CD8-positive, alpha-beta memory T cell (primary cell): ENCODE results near the gene ABCC4. TPM values are rescaled to one million over a fixed set of nuclear protein-coding genes. Genes with fewer than 3 reads are reported as not detected.

Experiments
- CTCF ChIA-PET: fragments of 350-600 bp; sonication (Branson Sonifier 250); formaldehyde crosslinking; loops from one replicate; lab custom pipeline; 2021; ENCODE audit warnings: antibody characterized with exemption; lab: Charles Lee
- POLR2A ChIA-PET: fragments of 350-600 bp; sonication (Branson Sonifier 250); formaldehyde crosslinking; loops from one replicate; lab custom pipeline; 2021; ENCODE audit warnings: antibody characterized with exemption; lab: Charles Lee
- DNase-seq, 5 donors: peaks; one replicate each; pipeline versions ENCODE4 v3.0.0 to v3.0.0-alpha.2; 2020 to 2022; ENCODE audit warnings: mixed read lengths in 1 of 5
- H3K27ac ChIP-seq: one replicate; pipeline ENCODE4 v1.7.0; 2013; ENCODE audit warnings: low read depth, mild to moderate bottlenecking, low read length, moderate library complexity
- H3K27me3 ChIP-seq: 2 replicates; pipeline ENCODE4 v1.7.0; 2013; ENCODE audit warnings: low read length, mild to moderate bottlenecking; ENCODE audit not compliant: insufficient read depth, poor library complexity, severe bottlenecking
- H3K36me3 ChIP-seq: 2 replicates; pipeline ENCODE4 v1.7.0; 2013; ENCODE audit warnings: mild to moderate bottlenecking, low read length, moderate library complexity; ENCODE audit not compliant: insufficient read depth
- H3K4me1 ChIP-seq: 2 replicates; pipeline ENCODE4 v1.7.0; 2013; ENCODE audit warnings: mild to moderate bottlenecking, low read length, moderate library complexity; ENCODE audit not compliant: insufficient read depth
- H3K4me3 ChIP-seq: 2 replicates; pipeline ENCODE4 v1.7.0; 2013; ENCODE audit warnings: mild to moderate bottlenecking, low read length
- H3K9me3 ChIP-seq: 2 replicates; pipeline ENCODE4 v1.7.0; 2013; ENCODE audit warnings: mild to moderate bottlenecking, low read length
- H3K27ac Mint-ChIP-seq, 8 donors: one replicate each; pipeline ENCODE4 v1.8.0; 2020 to 2021; ENCODE audit warnings: mixed read lengths in 8 of 8, mild to moderate bottlenecking in 6 of 8, inconsistent platforms in 3 of 8, moderate library complexity in 3 of 8
- H3K27me3 Mint-ChIP-seq, 2 donors: one replicate each; pipeline ENCODE4 v1.8.0; 2020 to 2021; ENCODE audit warnings: mixed read lengths in 2 of 2, mild to moderate bottlenecking in 1 of 2, moderate library complexity in 1 of 2
- H3K36me3 Mint-ChIP-seq, 3 donors: one replicate each; pipeline ENCODE4 v1.8.0; 2020 to 2021; ENCODE audit warnings: mixed read lengths in 3 of 3, inconsistent platforms in 1 of 3, mild to moderate bottlenecking in 1 of 3
- H3K4me1 Mint-ChIP-seq, 3 donors: one replicate each; pipeline ENCODE4 v1.8.0; 2020 to 2021; ENCODE audit warnings: mixed read lengths in 3 of 3, inconsistent platforms in 1 of 3, mild to moderate bottlenecking in 1 of 3
- H3K4me3 Mint-ChIP-seq, 7 donors: one replicate each; pipeline ENCODE4 v1.8.0; 2020 to 2021; ENCODE audit warnings: mixed read lengths in 7 of 7, mild to moderate bottlenecking in 6 of 7, moderate library complexity in 4 of 7, inconsistent platforms in 2 of 7
- H3K9me3 Mint-ChIP-seq, 5 donors: one replicate each; pipeline ENCODE4 v1.8.0; 2020 to 2022; ENCODE audit warnings: mixed read lengths in 5 of 5, mild to moderate bottlenecking in 3 of 5, moderate library complexity in 2 of 5, inconsistent platforms in 1 of 5
- polyA plus RNA-seq: library from polyadenylated mRNA; unstranded; fragments of 300-500 nt; fragmentation: Illumina TruSeq; gene quantifications from one replicate; pipeline ENCODE4 v1.2.3, GENCODE V29; 2021
- total RNA-seq, 2 experiments: library from RNA; stranded (reverse); gene quantifications; one replicate each; pipeline ENCODE4 v1.2.3, GENCODE V29; 2021

ABCC4 gene
- total and polyA plus RNA-seq, 3 experiments from 2014 or later: 3.0 to 12.5 (median 11.2) TPM

- H3K4me3 ChIP-seq: no peak overlapping the region
- H3K4me3 Mint-ChIP-seq: no peak overlapping the region
- no peaks in the 10 kb centered on the region for H3K9me3 Mint-ChIP-seq
- no peaks in the 10 kb centered on the region for H3K4me1 ChIP-seq
- no peak for DNase-seq
- no peaks in the 10 kb centered on the region for H3K36me3 ChIP-seq
- no peak overlapping the region for H3K27ac ChIP-seq
- no peaks in the 10 kb centered on the region for H3K27me3 Mint-ChIP-seq
- H3K4me1 Mint-ChIP-seq: no peaks in the 10 kb centered on the region
- peak overlapping the region in 1 of 8 donors; percentile 47 for H3K27ac Mint-ChIP-seq
- no peaks in the 10 kb centered on the region for H3K27me3 ChIP-seq
- H3K36me3 Mint-ChIP-seq: peaks cover 0 to 60% (median 32%) of the 10 kb centered on the region in 3 donors
- H3K9me3 ChIP-seq: no peaks in the 10 kb centered on the region
- ChIA-PET CTCF (no interaction called here), POLR2A (no interaction called here)
Observed at GRCh38 chr13:95164830-95165229, 136.4 kb downstream of the ABCC4 start.

GRCh38 chr13:95160112-95160906, 140.9 kb downstream of the ABCC4 start:
- Histone ChIP-seq H3K4me3 (no peak overlapping the region), H3K27me3 (no peaks in the 10 kb centered on the region), H3K36me3 (no peaks in the 10 kb centered on the region), H3K4me1 (no peaks in the 10 kb centered on the region), H3K27ac (no peak overlapping the region), H3K9me3 (no peaks in the 10 kb centered on the region)
- Mint-ChIP-seq H3K27me3 (no peaks in the 10 kb centered on the region), H3K27ac (peak overlapping the region in 1 of 8 donors; percentile 19), H3K36me3 (peaks cover 12 to 46% (median 30%) of the 10 kb centered on the region in 3 donors), H3K4me1 (no peaks in the 10 kb centered on the region), H3K9me3 (no peaks in the 10 kb centered on the region), H3K4me3 (no peak overlapping the region)
- no peak for DNase-seq
- CTCF ChIA-PET: no interaction called here
- POLR2A ChIA-PET: no interaction called here

GRCh38 chr13:95159458-95159857, 141.8 kb downstream of the ABCC4 start:
- CTCF ChIA-PET: no interaction called here
- Histone ChIP-seq H3K27ac (no peak overlapping the region), H3K9me3 (no peaks in the 10 kb centered on the region), H3K4me3 (no peak overlapping the region), H3K4me1 (no peaks in the 10 kb centered on the region), H3K27me3 (no peaks in the 10 kb centered on the region), H3K36me3 (no peaks in the 10 kb centered on the region)
- POLR2A ChIA-PET: no interaction called here
- H3K27ac Mint-ChIP-seq: no peak overlapping the region
- no peak for DNase-seq
- H3K9me3 Mint-ChIP-seq: no peaks in the 10 kb centered on the region
- no peak overlapping the region for H3K4me3 Mint-ChIP-seq
- H3K4me1 Mint-ChIP-seq: no peaks in the 10 kb centered on the region
- H3K27me3 Mint-ChIP-seq: no peaks in the 10 kb centered on the region
- peaks cover 12 to 42% (median 26%) of the 10 kb centered on the region in 3 donors for H3K36me3 Mint-ChIP-seq

GRCh38 chr13:95156208-95156607, 145.0 kb downstream of the ABCC4 start:
- Mint-ChIP-seq H3K9me3 (no peaks in the 10 kb centered on the region), H3K4me1 (no peaks in the 10 kb centered on the region), H3K27me3 (no peaks in the 10 kb centered on the region), H3K27ac (peak overlapping the region in 1 of 8 donors; percentile 8), H3K4me3 (no peak overlapping the region), H3K36me3 (peaks cover 12 to 25% (median 23%) of the 10 kb centered on the region in 3 donors)
- Histone ChIP-seq H3K27me3 (no peaks in the 10 kb centered on the region), H3K36me3 (no peaks in the 10 kb centered on the region), H3K4me3 (no peak overlapping the region), H3K27ac (no peak overlapping the region), H3K9me3 (no peaks in the 10 kb centered on the region), H3K4me1 (no peaks in the 10 kb centered on the region)
- ChIA-PET CTCF (no interaction called here), POLR2A (no interaction called here)
- DNase-seq: no peak

GRCh38 chr13:95155504-95155903, 145.7 kb downstream of the ABCC4 start:
- H3K4me1 ChIP-seq: no peaks in the 10 kb centered on the region
- Mint-ChIP-seq H3K9me3 (no peaks in the 10 kb centered on the region), H3K36me3 (peaks cover 12 to 25% (median 16%) of the 10 kb centered on the region in 3 donors), H3K4me3 (no peak overlapping the region), H3K27ac (no peak overlapping the region), H3K4me1 (no peaks in the 10 kb centered on the region), H3K27me3 (no peaks in the 10 kb centered on the region)
- H3K27me3 ChIP-seq: no peaks in the 10 kb centered on the region
- ChIA-PET CTCF (no interaction called here), POLR2A (no interaction called here)
- H3K27ac ChIP-seq: no peak overlapping the region
- no peaks in the 10 kb centered on the region for H3K9me3 ChIP-seq
- H3K36me3 ChIP-seq: no peaks in the 10 kb centered on the region
- no peak for DNase-seq
- H3K4me3 ChIP-seq: no peak overlapping the region

GRCh38 chr13:95155093-95155492, 146.2 kb downstream of the ABCC4 start:
- H3K27ac Mint-ChIP-seq: no peak overlapping the region
- no peak for DNase-seq
- Histone ChIP-seq H3K27me3 (no peaks in the 10 kb centered on the region), H3K4me1 (no peaks in the 10 kb centered on the region), H3K4me3 (no peak overlapping the region), H3K9me3 (no peaks in the 10 kb centered on the region), H3K36me3 (no peaks in the 10 kb centered on the region), H3K27ac (no peak overlapping the region)
- H3K4me1 Mint-ChIP-seq: no peaks in the 10 kb centered on the region
- no peaks in the 10 kb centered on the region for H3K27me3 Mint-ChIP-seq
- ChIA-PET POLR2A (no interaction called here), CTCF (no interaction called here)
- H3K4me3 Mint-ChIP-seq: no peak overlapping the region
- no peaks in the 10 kb centered on the region for H3K9me3 Mint-ChIP-seq
- peaks cover 12 to 22% (median 13%) of the 10 kb centered on the region in 3 donors for H3K36me3 Mint-ChIP-seq

- ChIA-PET POLR2A (no interaction called here), CTCF (interaction anchor here (1.3 to 1.4 kb wide), 2 partner anchors 10 to 38 kb away, joined by 3 read pairs; no protein-coding TSS in a partner anchor)
- Histone ChIP-seq H3K4me1 (no peaks in the 10 kb centered on the region), H3K36me3 (no peaks in the 10 kb centered on the region), H3K27ac (no peak overlapping the region), H3K4me3 (no peak overlapping the region), H3K27me3 (no peaks in the 10 kb centered on the region), H3K9me3 (no peaks in the 10 kb centered on the region)
- Mint-ChIP-seq H3K27me3 (no peaks in the 10 kb centered on the region), H3K4me1 (no peaks in the 10 kb centered on the region), H3K27ac (no peak overlapping the region), H3K36me3 (peaks cover 12 to 21% (median 12%) of the 10 kb centered on the region in 3 donors), H3K9me3 (no peaks in the 10 kb centered on the region), H3K4me3 (no peak overlapping the region)
- no peak for DNase-seq
Observed at GRCh38 chr13:95154413-95154886, 146.8 kb downstream of the ABCC4 start.

GRCh38 chr13:95153647-95154412, 147.4 kb downstream of the ABCC4 start:
- H3K27ac ChIP-seq: no peak overlapping the region
- H3K36me3 Mint-ChIP-seq: peaks cover 9 to 24% (median 12%) of the 10 kb centered on the region in 3 donors
- H3K4me1 ChIP-seq: no peaks in the 10 kb centered on the region
- CTCF ChIA-PET: interaction anchor here (1.2 to 1.4 kb wide), 3 partner anchors 10 to 251 kb away, joined by 3 read pairs; no protein-coding TSS in a partner anchor
- H3K4me3 Mint-ChIP-seq: no peak overlapping the region
- H3K27me3 Mint-ChIP-seq: no peaks in the 10 kb centered on the region
- no peak for DNase-seq
- H3K36me3 ChIP-seq: no peaks in the 10 kb centered on the region
- no peak overlapping the region for H3K27ac Mint-ChIP-seq
- no peaks in the 10 kb centered on the region for H3K4me1 Mint-ChIP-seq
- no peaks in the 10 kb centered on the region for H3K9me3 Mint-ChIP-seq
- no peaks in the 10 kb centered on the region for H3K9me3 ChIP-seq
- no peaks in the 10 kb centered on the region for H3K27me3 ChIP-seq
- POLR2A ChIA-PET: no interaction called here
- H3K4me3 ChIP-seq: no peak overlapping the region
